ENCODE measurements around the gene PAQR7. TPM values are rescaled to one million over a fixed set of nuclear protein-coding genes. Genes with fewer than 3 reads are reported as not detected.

The PAQR7 gene
- total RNA-seq, 2 experiments from 2014 or later = 1.1 to 1.5 TPM

DNA sequence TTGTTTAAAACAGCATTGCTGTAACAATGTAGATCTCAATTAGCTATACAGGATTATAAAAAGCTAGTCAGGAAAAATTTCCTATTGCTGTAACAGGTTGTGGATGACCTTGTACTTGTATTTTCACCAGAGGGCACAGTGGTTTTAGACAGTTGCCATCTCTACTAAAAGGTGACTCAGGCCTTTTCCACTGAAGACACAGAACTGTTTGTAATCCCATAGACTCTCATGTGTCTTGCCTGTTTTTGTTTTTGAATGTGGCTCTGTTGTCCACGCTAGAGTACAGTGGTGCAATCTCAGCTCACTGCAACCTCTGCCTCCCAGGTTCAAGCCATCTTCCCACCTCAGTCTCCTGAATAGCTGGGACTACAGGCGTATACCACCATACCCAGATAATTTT lies 49.9 kb downstream of the PAQR7 start:
- H3K4me1 Mint-ChIP-seq (ENCODE audit: low read depth) = peaks cover 26% of the 10 kb centered on the region
- no peak for TF ChIP-seq CTCF (IDR thresholded peaks at IDR 0.05)

DNA sequence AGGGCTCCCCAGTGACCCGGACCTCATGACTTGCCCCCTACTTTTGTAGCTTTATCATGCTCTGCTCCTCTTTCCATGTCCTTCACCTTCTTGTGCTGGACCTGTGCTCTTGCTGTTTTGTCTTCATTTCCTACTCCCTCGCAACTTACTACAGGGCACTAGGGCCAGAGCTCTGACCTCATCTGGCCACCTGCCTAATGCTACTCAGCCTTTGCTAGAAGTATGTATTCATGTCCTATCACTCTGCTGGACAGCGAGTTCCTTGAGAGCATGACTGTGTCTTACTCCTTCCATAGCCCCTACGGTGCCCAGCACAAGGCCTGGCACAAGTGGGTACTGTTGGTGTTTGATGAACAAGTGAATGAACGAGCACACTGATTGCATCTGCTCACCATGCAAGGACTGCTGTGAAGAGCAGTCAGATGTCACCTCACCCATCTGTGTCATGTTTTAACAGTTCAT lies 53.8 kb downstream of the PAQR7 start:
- POLR2A ChIA-PET = interaction anchor here (2.4 to 3.7 kb wide), 2 partner anchors 9 to 54 kb away, joined by 22 to 43 read pairs; partner anchors contain the start of gene PAQR7
- Histone ChIP-seq H3K27ac (ENCODE audit: low read depth in 1 of 2, low read length in 2 of 2) (peak overlapping the region; percentile 63 to 88), H3K4me3 (ENCODE audit: low read length) (peak overlapping the region; percentile 97), H3K27me3 (ENCODE audit: control insufficient read depth in 1 of 2, insufficient read depth in 2 of 2, low read length in 2 of 2) (no peaks in the 10 kb centered on the region), H3K36me3 (ENCODE audit: insufficient read depth, low read length) (peaks cover 9% of the 10 kb centered on the region), H3K4me1 (ENCODE audit: insufficient read depth, low read length) (peaks cover 41% of the 10 kb centered on the region), H3K9me3 (ENCODE audit: control insufficient read depth in 1 of 2, insufficient read depth in 1 of 2, low read length in 2 of 2) (no peaks in the 10 kb centered on the region)
- no peaks in the 10 kb centered on the region for H3K9me3 Mint-ChIP-seq
- DNase-seq (peak in 1 of 14 experiments; percentile 17), ATAC-seq (ENCODE audit: poor library complexity) (no peak)
- no peaks in the 10 kb centered on the region for H3K27me3 Mint-ChIP-seq
- H3K27ac Mint-ChIP-seq = peak overlapping the region; percentile 97
- intact Hi-C loops (cut with DNase I, micrococcal nuclease) = loop anchor here in 1 of 2 experiments (2.0 to 5.0 kb wide), 4 partner anchors 37 to 394 kb away; partner anchors contain the start of genes AUNIP and PAQR7
- peaks cover 50% of the 10 kb centered on the region for H3K4me1 Mint-ChIP-seq (ENCODE audit: low read depth)
- CTCF ChIA-PET = interaction anchor here (0.7 to 1.2 kb wide), 2 partner anchors 16 to 176 kb away, joined by 3 read pairs; partner anchors contain the start of gene PAFAH2
- peak overlapping the region; percentile 94 for H3K4me3 Mint-ChIP-seq
- TF ChIP-seq CTCF (IDR thresholded peaks at IDR 0.05) = no peak
- H3K36me3 Mint-ChIP-seq (ENCODE audit: low read depth) = peaks cover 34% of the 10 kb centered on the region

More for the DNA sequence above, 49.9 kb downstream of the PAQR7 start:
- ATAC-seq (ENCODE audit: poor library complexity) (no peak), DNase-seq (no peak)
- H3K36me3 Mint-ChIP-seq (ENCODE audit: low read depth) = peaks cover 64% of the 10 kb centered on the region
- no peaks in the 10 kb centered on the region for H3K9me3 Mint-ChIP-seq
- Histone ChIP-seq H3K9me3 (ENCODE audit: control insufficient read depth in 1 of 2, insufficient read depth in 1 of 2, low read length in 2 of 2) (no peaks in the 10 kb centered on the region), H3K36me3 (ENCODE audit: insufficient read depth, low read length) (peaks cover 47% of the 10 kb centered on the region), H3K4me3 (ENCODE audit: low read length) (no peak overlapping the region), H3K27me3 (ENCODE audit: control insufficient read depth in 1 of 2, insufficient read depth in 2 of 2, low read length in 2 of 2) (no peaks in the 10 kb centered on the region), H3K27ac (ENCODE audit: low read depth in 1 of 2, low read length in 2 of 2) (no peak overlapping the region), H3K4me1 (ENCODE audit: insufficient read depth, low read length) (peaks cover 18% of the 10 kb centered on the region)
- ChIA-PET CTCF (no interaction called here), POLR2A (no interaction called here)
- H3K4me3 Mint-ChIP-seq = no peak overlapping the region
- H3K27ac Mint-ChIP-seq = no peak overlapping the region
- intact Hi-C loops (cut with DNase I, micrococcal nuclease) = no loop called here
- H3K27me3 Mint-ChIP-seq = no peaks in the 10 kb centered on the region

GRCh38 chr1:25821112-25821476 lies 54.4 kb downstream of the PAQR7 start:
- no peaks in the 10 kb centered on the region for H3K9me3 Mint-ChIP-seq
- peak overlapping the region; percentile 63 to 88 for H3K27ac ChIP-seq (ENCODE audit: low read depth in 1 of 2, low read length in 2 of 2)
- no peak for DNase-seq
- ChIA-PET POLR2A (interaction anchor here (0.7 to 3.7 kb wide), 15 partner anchors 9 to 611 kb away, joined by 3 to 43 read pairs (median 12); partner anchors contain the start of genes DHDDS, PAFAH2, PAQR7 and RSRP1), CTCF (interaction anchor here (1.0 to 1.2 kb wide), 2 partner anchors 16 to 317 kb away, joined by 3 read pairs; no protein-coding TSS in a partner anchor)
- H3K36me3 ChIP-seq (ENCODE audit: insufficient read depth, low read length) = peaks cover 4% of the 10 kb centered on the region
- H3K9me3 ChIP-seq (ENCODE audit: control insufficient read depth in 1 of 2, insufficient read depth in 1 of 2, low read length in 2 of 2) = no peaks in the 10 kb centered on the region
- peaks cover 29% of the 10 kb centered on the region for H3K36me3 Mint-ChIP-seq (ENCODE audit: low read depth)
- H3K4me3 Mint-ChIP-seq = peak overlapping the region; percentile 94
- no peaks in the 10 kb centered on the region for H3K27me3 Mint-ChIP-seq
- no peak for TF ChIP-seq CTCF (IDR thresholded peaks at IDR 0.05)
- intact Hi-C loops (cut with DNase I, micrococcal nuclease) = loop anchor here in 1 of 2 experiments (2.0 to 5.0 kb wide), 4 partner anchors 38 to 394 kb away; partner anchors contain the start of genes AUNIP and PAQR7
- peak overlapping the region; percentile 97 for H3K27ac Mint-ChIP-seq
- H3K4me1 Mint-ChIP-seq (ENCODE audit: low read depth) = peaks cover 50% of the 10 kb centered on the region
- H3K27me3 ChIP-seq (ENCODE audit: control insufficient read depth in 1 of 2, insufficient read depth in 2 of 2, low read length in 2 of 2) = no peaks in the 10 kb centered on the region
- H3K4me1 ChIP-seq (ENCODE audit: insufficient read depth, low read length) = peaks cover 44% of the 10 kb centered on the region
- no peak for ATAC-seq (ENCODE audit: poor library complexity)
- peak overlapping the region; percentile 97 for H3K4me3 ChIP-seq (ENCODE audit: low read length)

Measured in CD4-positive, alpha-beta T cell (primary cell).